ENCODE results near the gene LLGL2. TPM values are rescaled to one million over a fixed set of nuclear protein-coding genes. Genes with fewer than 3 reads are reported as not detected.
"Not testable (repeated sequence)": the region's sequence is repeated elsewhere in the genome, so short reads cannot be mapped to it uniquely, and the experiment has no call there.

LLGL2 gene
- total RNA-seq, 2 donors from 2014 or later, result 401 to 497 TPM

- TF ChIP-seq, protein P1, sequence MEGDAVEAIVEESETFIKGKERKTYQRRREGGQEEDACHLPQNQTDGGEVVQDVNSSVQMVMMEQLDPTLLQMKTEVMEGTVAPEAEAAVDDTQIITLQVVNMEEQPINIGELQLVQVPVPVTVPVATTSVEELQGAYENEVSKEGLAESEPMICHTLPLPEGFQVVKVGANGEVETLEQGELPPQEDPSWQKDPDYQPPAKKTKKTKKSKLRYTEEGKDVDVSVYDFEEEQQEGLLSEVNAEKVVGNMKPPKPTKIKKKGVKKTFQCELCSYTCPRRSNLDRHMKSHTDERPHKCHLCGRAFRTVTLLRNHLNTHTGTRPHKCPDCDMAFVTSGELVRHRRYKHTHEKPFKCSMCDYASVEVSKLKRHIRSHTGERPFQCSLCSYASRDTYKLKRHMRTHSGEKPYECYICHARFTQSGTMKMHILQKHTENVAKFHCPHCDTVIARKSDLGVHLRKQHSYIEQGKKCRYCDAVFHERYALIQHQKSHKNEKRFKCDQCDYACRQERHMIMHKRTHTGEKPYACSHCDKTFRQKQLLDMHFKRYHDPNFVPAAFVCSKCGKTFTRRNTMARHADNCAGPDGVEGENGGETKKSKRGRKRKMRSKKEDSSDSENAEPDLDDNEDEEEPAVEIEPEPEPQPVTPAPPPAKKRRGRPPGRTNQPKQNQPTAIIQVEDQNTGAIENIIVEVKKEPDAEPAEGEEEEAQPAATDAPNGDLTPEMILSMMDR (IDR thresholded peaks at IDR 0.05), result no peak
- Histone ChIP-seq H3K27me3 (no peaks in the 10 kb centered on the region), H3K9ac (ENCODE audit: low read depth in 2 of 2, low read length in 2 of 2) (no peak overlapping the region), H3K9me3 (no peaks in the 10 kb centered on the region), H3K27ac (no peak overlapping the region), H3K4me3 (no peak overlapping the region), H3K36me3 (no peaks in the 10 kb centered on the region), H3K4me1 (peaks cover 3% of the 10 kb centered on the region)
- no peak for DNase-seq
- intact Hi-C loops (cut with DNase I), result no loop called here
Observed at GRCh38 chr17:75590849-75591721, 65.6 kb downstream of the LLGL2 start.

GRCh38 chr17:75591722-75592302, 66.3 kb downstream of the LLGL2 start:
- no peak overlapping the region for H3K9ac ChIP-seq (ENCODE audit: low read depth in 2 of 2, low read length in 2 of 2)
- no peak overlapping the region for H3K4me3 ChIP-seq
- H3K9me3 ChIP-seq, result no peaks in the 10 kb centered on the region
- intact Hi-C loops (cut with DNase I), result no loop called here
- H3K36me3 ChIP-seq, result no peaks in the 10 kb centered on the region
- peaks cover 3% of the 10 kb centered on the region for H3K4me1 ChIP-seq
- no peak overlapping the region for H3K27ac ChIP-seq
- TF ChIP-seq, protein P1 (IDR thresholded peaks at IDR 0.05), result no peak
- no peaks in the 10 kb centered on the region for H3K27me3 ChIP-seq
- no peak for DNase-seq

- peaks cover 3% of the 10 kb centered on the region for H3K4me1 ChIP-seq
- intact Hi-C loops (cut with DNase I), result no loop called here
- no peak overlapping the region for H3K9ac ChIP-seq (ENCODE audit: low read depth in 2 of 2, low read length in 2 of 2)
- no peak overlapping the region for H3K4me3 ChIP-seq
- TF ChIP-seq, protein P1 (IDR thresholded peaks at IDR 0.05), result no peak
- no peak overlapping the region for H3K27ac ChIP-seq
- no peaks in the 10 kb centered on the region for H3K27me3 ChIP-seq
- no peaks in the 10 kb centered on the region for H3K9me3 ChIP-seq
- DNase-seq, result no peak
- no peaks in the 10 kb centered on the region for H3K36me3 ChIP-seq
Observed at GRCh38 chr17:75592348-75593020, 67.0 kb downstream of the LLGL2 start.

DNA sequence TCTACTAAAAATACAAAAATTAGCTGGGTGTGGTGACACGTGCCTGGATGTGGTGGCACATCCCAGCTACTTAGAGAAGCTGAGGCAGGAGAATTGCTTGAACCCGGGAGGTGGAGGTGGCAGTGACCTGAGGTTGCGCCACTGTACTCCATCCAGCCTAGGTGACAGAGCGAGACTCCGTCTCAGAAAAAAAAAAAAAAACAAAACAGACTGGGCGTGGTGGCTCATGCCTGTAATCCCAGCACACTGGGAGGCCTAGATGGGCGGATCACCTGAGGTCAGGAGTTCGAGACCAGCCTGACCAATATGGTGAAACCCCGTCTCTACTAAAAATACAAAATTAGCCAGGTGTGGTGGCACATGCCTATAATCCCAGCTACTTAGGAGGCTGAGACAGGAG, 67.9 kb downstream of the LLGL2 start:
- H3K9me3 ChIP-seq; H3K4me1 ChIP-seq; H3K27ac ChIP-seq; H3K27me3 ChIP-seq; H3K36me3 ChIP-seq; H3K4me3 ChIP-seq; DNase-seq; H3K9ac ChIP-seq (ENCODE audit: low read depth in 2 of 2, low read length in 2 of 2); intact Hi-C loops (cut with DNase I): not testable (repeated sequence)

DNA sequence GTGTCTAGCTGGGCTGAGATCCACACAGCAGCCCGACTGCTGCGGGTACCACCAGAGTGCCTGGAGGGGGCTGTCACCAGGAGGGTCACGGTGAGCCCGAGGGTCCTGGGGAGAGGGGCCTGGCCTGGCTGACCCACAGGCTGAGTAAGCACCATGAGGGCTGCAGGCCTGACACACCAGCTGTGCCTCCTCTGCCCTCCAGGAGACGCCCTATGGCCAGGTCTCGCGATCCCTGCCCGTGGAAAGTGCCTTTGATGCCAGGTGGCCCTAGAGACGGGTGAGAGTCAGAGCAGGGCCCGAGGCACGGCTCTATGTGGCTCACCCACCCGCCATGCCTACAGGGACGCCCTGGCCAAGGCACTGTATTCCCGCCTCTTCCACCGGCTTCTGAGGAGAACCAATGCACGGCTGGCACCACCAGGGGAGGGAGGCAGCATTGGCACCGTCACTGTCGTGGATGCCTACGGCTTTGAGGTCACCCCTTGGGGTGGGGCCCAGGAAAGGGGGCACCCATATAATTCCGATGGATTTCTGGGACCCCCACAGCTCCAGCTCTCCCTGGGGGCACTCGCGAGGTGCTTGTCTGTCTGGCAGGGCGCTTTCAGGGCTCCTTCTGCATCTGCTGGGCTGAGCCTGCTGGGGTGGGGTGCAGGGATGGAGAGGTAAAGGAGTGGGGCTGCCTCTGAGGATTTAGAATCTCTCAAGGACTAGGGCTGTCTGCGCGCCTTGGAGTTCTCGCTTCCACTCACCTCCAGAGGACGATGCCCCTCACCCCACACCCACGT, 69.2 kb downstream of the LLGL2 start:
- DNase-seq, result no peak
- Histone ChIP-seq H3K4me3 (no peak overlapping the region), H3K27ac (no peak overlapping the region), H3K9me3 (no peaks in the 10 kb centered on the region), H3K27me3 (no peaks in the 10 kb centered on the region), H3K36me3 (no peaks in the 10 kb centered on the region), H3K4me1 (no peaks in the 10 kb centered on the region), H3K9ac (ENCODE audit: low read depth in 2 of 2, low read length in 2 of 2) (peak overlapping the region in 1 of 2 donors; percentile 14)
- TF ChIP-seq, protein P1 (IDR thresholded peaks at IDR 0.05), result no peak
- intact Hi-C loops (cut with DNase I), result no loop called here
